Measurements from ENCODE around the gene COPZ1. TPM values are rescaled to one million over a fixed set of nuclear protein-coding genes. Genes with fewer than 3 reads are reported as not detected.

Gene COPZ1
- total RNA-seq, 1 donor from 2014 or later, result 173 TPM

- H3K36me3 Mint-ChIP-seq (ENCODE audit: insufficient read depth), result peaks cover 19% of the 10 kb centered on the region
These were observed 13.1 kb downstream of the COPZ1 start for GRCh38 chr12:54337854-54338650.

DNA sequence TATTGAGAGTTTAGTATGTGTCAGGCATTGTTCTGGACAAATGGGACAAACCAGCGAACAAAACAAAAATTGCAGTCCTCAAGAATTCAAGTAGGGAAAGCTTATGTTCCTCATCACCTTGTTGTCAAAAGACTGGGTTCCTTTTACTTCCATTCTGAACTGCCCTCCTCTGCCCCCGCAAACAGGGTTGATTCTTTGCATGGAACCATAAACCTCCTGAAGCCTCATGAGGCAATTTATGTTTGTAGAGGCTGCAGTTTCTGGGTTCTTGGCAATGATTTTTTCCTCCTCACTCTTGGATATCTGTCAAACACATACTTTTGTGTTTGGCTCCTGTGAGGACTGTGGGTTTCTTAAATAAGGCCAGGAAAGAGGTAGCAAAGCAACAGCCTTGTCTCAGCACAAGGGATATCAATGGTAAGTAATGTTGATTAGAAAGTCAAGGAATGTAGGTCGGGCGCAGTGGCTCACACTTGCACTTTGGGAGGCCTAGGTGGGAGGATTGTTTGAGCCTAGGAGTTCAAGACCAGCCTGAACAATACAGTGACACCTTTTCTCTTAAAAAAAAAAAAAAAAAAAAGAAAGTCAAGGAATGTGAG is 13.9 kb downstream of the COPZ1 start:
- H3K9me3 Mint-ChIP-seq (ENCODE audit: low read depth), result no peaks in the 10 kb centered on the region
- peaks cover 23% of the 10 kb centered on the region for H3K36me3 Mint-ChIP-seq (ENCODE audit: insufficient read depth)
- TF ChIP-seq, protein P1, sequence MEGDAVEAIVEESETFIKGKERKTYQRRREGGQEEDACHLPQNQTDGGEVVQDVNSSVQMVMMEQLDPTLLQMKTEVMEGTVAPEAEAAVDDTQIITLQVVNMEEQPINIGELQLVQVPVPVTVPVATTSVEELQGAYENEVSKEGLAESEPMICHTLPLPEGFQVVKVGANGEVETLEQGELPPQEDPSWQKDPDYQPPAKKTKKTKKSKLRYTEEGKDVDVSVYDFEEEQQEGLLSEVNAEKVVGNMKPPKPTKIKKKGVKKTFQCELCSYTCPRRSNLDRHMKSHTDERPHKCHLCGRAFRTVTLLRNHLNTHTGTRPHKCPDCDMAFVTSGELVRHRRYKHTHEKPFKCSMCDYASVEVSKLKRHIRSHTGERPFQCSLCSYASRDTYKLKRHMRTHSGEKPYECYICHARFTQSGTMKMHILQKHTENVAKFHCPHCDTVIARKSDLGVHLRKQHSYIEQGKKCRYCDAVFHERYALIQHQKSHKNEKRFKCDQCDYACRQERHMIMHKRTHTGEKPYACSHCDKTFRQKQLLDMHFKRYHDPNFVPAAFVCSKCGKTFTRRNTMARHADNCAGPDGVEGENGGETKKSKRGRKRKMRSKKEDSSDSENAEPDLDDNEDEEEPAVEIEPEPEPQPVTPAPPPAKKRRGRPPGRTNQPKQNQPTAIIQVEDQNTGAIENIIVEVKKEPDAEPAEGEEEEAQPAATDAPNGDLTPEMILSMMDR (IDR thresholded peaks at IDR 0.05; ENCODE audit: unreplicated experiment), result no peak
- H3K4me1 Mint-ChIP-seq (ENCODE audit: low read depth), result peaks cover 45% of the 10 kb centered on the region
- no peaks in the 10 kb centered on the region for H3K27me3 Mint-ChIP-seq
- no peak overlapping the region for H3K4me3 Mint-ChIP-seq (ENCODE audit: low read depth)
- no peak for DNase-seq (ENCODE audit: low spot score, unreplicated experiment)
- H3K27ac Mint-ChIP-seq, result peak overlapping the region; percentile 52

More at GRCh38 chr12:54337854-54338650, 13.1 kb downstream of the COPZ1 start:
- H3K4me3 Mint-ChIP-seq (ENCODE audit: low read depth), result peak overlapping the region; percentile 5
- H3K4me1 Mint-ChIP-seq (ENCODE audit: low read depth), result peaks cover 45% of the 10 kb centered on the region
- DNase-seq (ENCODE audit: low spot score, unreplicated experiment), result no peak
- peak overlapping the region; percentile 63 for H3K27ac Mint-ChIP-seq
- H3K9me3 Mint-ChIP-seq (ENCODE audit: low read depth), result no peaks in the 10 kb centered on the region
- TF ChIP-seq, protein P1 (IDR thresholded peaks at IDR 0.05; ENCODE audit: unreplicated experiment), result no peak
- no peaks in the 10 kb centered on the region for H3K27me3 Mint-ChIP-seq

- Mint-ChIP-seq H3K4me1 (ENCODE audit: low read depth) (peaks cover 45% of the 10 kb centered on the region), H3K36me3 (ENCODE audit: insufficient read depth) (peaks cover 32% of the 10 kb centered on the region)
These were observed 15.9 kb downstream of the COPZ1 start for GRCh38 chr12:54340846-54341245.

GRCh38 chr12:54341378-54342300 is 16.7 kb downstream of the COPZ1 start:
- Mint-ChIP-seq H3K9me3 (ENCODE audit: low read depth) (no peaks in the 10 kb centered on the region), H3K36me3 (ENCODE audit: insufficient read depth) (peaks cover 32% of the 10 kb centered on the region), H3K27me3 (no peaks in the 10 kb centered on the region), H3K27ac (peak overlapping the region; percentile 88), H3K4me1 (ENCODE audit: low read depth) (peaks cover 43% of the 10 kb centered on the region), H3K4me3 (ENCODE audit: low read depth) (no peak overlapping the region)
- TF ChIP-seq, protein P1 (IDR thresholded peaks at IDR 0.05; ENCODE audit: unreplicated experiment), result no peak
- no peak for DNase-seq (ENCODE audit: low spot score, unreplicated experiment)

More at GRCh38 chr12:54340846-54341245, 15.9 kb downstream of the COPZ1 start:
- no peak for DNase-seq (ENCODE audit: low spot score, unreplicated experiment)
- Mint-ChIP-seq H3K9me3 (ENCODE audit: low read depth) (no peaks in the 10 kb centered on the region), H3K27me3 (no peaks in the 10 kb centered on the region), H3K27ac (peak overlapping the region; percentile 88), H3K4me3 (ENCODE audit: low read depth) (peak overlapping the region; percentile 32)
- TF ChIP-seq, protein P1 (IDR thresholded peaks at IDR 0.05; ENCODE audit: unreplicated experiment), result no peak

DNA sequence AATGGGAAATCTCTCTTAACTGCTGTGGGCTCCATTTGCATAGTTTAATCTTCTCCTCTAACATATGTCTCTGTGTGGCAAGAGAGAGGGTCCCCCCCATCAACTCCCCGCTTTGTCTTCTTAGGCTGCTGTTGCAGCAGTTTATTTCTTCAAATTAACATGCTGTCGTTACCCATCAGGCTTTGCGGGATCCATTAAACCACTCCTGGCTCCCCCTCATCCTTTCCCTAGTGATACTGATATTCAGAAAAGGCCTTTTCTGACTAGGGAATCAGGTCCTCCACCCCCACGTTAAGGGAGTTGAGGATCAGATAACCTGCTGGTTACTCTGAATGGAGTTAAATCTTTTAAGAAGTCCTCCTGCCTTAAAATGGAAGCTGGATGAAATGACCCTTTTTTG is 24.1 kb downstream of the COPZ1 start:
- Mint-ChIP-seq H3K4me1 (ENCODE audit: low read depth) (peaks cover 24% of the 10 kb centered on the region), H3K27ac (no peak overlapping the region)

More for the DNA sequence above, 24.1 kb downstream of the COPZ1 start:
- no peak for DNase-seq (ENCODE audit: low spot score, unreplicated experiment)
- H3K9me3 Mint-ChIP-seq (ENCODE audit: low read depth), result no peaks in the 10 kb centered on the region
- no peaks in the 10 kb centered on the region for H3K27me3 Mint-ChIP-seq
- TF ChIP-seq, protein P1 (IDR thresholded peaks at IDR 0.05; ENCODE audit: unreplicated experiment), result no peak
- H3K4me3 Mint-ChIP-seq (ENCODE audit: low read depth), result no peak overlapping the region
- peaks cover 28% of the 10 kb centered on the region for H3K36me3 Mint-ChIP-seq (ENCODE audit: insufficient read depth)

Measured in progenitor cell of endocrine pancreas (in vitro differentiated cells).